GM11168 (cell line): ENCODE measurements around the gene SYT7.
"Not testable (repeated sequence)": the region's sequence is repeated elsewhere in the genome, so short reads cannot be mapped to it uniquely, and the experiment has no call there.

Experiments
- in situ Hi-C: fragments of 300-500 bp; cut with MboI; formaldehyde crosslinking; loops from one replicate; pipeline ENCODE4 v1.12.0; 2022; ENCODE audit warnings: low sequenced_read_pairs; ENCODE audit not compliant: unreplicated experiment

The SYT7 gene

DNA sequence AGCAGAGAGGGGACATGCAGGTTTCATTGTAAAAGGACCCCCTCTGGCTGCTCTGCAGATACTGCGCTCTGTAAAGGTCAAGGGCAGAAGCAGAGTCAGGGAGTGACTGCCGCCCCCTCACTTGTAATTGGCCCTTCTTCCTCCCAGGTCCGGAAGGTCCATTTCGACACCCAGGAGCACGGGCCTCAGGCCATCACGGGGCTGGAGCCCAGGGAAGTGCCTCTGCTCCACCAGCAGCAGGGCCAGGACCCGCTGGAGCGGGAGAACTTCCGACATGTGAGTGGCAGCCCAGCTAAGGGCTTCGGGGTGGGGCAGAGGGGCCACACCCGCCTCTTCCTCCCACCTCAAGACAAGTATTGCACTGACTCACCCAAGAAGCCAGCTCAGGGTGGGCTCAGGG is 96.3 kb downstream of the SYT7 start:
- in situ Hi-C loops: no loop called here

DNA sequence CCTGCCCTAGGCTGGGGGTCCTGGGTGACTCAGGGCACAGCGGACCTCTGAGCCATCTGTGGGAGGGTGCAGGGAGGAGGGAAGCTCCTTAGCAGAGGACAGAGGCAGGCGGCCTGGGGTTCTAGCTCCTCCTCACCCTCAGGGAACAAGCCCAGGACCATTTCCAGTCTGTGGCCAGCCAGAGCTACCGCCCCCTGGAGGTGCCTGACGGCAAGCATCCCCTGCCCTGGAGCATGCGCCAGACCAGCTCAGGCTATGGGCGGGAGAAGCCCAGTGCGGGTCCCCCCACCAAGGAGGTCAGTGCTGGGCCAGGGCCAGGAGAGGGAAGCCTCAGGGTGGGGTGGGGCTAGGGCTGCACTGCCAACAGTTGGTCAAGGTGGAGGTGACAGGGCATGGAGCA is 98.4 kb downstream of the SYT7 start:
- in situ Hi-C loops: no loop called here

DNA sequence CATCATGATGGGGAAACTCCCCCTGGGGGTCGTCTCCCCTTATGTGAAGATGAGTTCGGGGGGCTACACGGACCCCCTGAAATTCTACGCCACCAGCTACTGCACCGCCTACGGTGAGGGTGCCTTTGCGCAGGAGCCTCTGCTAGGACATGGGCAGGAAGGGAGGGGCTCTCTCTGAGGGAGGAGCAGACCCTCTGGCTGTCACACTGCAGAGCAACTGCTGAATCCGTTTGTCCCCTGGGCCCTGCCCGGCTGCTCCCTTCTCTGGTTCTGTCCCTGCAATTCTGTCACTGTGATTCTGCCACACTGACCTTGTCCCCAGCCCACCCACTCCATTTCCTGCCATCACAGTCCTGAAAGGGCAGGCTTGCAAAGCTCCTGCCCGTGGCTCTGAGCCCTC is 99.1 kb downstream of the SYT7 start:
- in situ Hi-C loops: no loop called here

DNA sequence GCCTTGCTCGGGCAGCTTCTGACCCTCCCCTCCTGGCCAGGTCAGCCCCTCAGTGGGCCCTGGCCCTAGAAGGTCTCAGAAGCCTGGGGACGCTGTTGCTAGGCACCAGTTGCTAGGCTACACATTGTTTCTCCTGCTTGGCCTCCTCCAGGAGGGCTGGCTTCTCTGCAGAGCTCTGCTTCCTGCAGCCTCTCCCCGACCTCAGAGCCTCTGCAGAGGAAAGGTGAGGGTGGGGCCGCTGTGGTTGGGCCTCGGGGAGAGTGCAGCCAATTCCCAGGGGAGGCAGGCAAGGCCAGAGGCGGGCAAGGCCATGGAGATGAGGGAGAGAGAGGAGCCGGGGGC is 99.9 kb downstream of the SYT7 start:
- in situ Hi-C loops: no loop called here

DNA sequence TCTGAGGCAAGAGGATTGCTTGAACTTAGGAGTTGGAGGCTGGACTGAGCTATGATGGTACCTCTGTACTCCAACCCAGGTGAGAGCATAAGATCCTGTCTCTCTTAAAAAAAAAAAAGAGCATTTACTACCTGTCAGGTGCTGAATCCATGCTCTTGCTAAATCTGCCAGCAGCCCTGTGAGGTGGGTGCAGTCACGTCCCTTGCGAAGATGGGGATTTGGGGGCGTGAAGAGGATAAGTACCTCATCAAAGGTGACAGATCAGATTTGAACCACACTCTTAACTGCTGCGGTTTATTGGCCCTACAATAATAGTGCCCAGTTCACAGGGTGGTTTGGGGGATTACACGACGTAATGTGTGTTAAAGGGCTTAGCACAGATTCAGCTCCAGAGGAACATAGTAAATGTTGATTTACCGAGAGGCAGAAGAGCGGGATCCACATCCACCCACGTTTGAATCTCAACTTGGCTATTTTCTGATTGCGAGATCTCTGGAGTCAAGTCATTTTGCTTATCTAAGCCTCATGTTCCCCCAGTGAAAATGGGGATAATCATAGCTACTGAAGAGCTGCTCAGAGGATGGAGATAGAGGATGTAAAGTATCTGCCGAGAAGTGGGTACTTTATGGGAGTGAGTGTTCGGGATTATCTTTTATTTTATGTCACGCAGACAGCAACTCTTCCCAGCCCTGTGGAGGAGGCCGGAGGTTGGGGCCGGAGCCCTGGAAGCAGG is 100.4 kb downstream of the SYT7 start:
- in situ Hi-C loops: no loop called here

DNA sequence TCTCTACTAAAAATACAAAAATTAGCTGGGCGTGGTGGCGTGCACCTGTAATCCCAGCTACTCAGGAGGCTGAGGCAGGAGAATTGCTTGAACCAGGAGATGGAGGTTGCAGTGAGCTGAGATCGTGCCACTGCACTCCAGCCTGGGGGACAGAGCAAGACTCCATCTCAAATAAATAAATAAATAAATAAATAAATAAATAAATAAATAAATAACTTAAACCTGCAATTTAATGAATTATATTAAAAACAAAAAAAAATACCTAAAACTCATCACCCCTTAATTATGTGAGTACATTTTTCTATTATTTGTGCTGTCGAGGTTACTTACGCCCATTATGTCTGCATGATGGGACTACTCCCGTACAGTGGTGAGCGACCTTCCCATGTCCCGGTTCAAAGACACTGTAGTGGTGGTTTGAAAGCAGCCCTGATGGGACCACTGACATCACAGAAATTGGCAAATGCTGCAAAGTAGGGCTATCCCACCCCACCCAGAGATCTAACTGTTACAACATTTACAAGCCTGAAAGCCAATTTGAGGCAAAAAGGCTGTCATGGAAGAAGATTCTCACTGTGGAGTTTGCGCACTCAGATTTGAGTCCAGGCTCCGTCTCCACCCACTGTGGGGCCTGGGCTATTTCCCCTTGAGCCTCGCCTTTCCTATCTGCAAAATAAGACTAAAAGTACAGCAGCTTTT is 101.4 kb downstream of the SYT7 start:
- in situ Hi-C loops: loop anchor here (5.0 kb wide), 1 partner anchor 43 kb away; no protein-coding TSS in a partner anchor

DNA sequence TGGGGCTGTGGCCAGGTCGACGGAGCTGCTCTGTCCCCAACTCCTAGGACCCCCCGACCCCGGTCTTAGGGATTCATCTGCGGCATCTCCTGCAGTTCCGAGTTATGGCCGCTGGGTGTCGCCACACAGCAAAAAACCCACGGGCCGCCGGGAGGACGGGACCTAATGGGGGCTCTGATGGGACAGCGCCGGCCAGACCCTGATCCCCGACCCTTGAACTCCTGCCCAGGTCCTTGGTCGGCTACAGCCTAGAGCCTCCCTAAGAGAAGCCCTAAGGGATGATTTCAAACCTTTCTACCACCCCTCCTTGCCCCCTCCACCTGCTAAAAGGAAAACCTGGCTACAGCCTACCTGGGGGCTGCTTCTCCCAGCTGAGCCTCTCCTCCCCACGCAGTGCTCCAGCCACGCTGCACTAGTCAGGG is 103.1 kb downstream of the SYT7 start:
- in situ Hi-C loops: loop anchor here (5.0 kb wide), 1 partner anchor 45 kb away; no protein-coding TSS in a partner anchor

DNA sequence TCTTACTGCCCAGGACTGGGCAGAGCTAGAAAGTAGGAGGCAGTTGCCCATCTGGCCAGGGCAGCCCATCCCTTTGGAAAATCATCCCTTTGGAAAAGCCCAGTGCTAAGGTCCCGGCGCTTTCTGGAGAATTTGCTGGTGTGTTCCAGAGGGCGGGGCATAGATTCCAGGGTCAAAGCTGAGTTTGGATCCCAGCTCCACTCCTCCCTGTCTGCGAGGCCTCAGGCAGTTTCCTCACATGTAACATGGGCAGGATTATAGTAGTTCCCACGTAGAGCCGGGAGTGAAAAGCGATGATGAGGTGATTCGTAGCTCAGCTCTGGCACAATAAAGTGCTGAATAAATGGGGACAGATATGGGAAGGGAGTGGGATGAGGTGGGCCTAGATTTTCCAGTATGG is 103.8 kb downstream of the SYT7 start:
- in situ Hi-C loops: loop anchor here (5.0 kb wide), 1 partner anchor 45 kb away; no protein-coding TSS in a partner anchor

DNA sequence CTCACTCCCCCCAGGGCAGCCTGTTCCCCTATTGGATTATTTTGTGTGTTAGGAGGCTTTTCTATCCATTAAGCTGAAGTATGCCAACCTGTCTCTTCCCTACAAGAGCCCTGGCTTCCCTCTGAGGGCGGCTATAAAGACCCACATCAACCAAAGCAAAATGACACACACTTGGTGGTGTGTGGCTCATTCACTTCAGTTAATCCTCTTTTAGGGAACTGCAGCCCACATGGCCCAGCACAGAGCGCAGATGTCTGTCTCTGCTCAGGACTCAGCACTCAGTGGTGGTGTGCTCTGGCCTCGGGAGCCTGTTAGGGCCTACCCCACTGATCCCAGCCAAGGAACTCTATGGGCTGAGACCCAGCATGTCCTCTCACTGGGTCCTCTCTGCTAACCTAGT is 104.5 kb downstream of the SYT7 start:
- in situ Hi-C loops: loop anchor here (5.0 kb wide), 1 partner anchor 46 kb away; no protein-coding TSS in a partner anchor

DNA sequence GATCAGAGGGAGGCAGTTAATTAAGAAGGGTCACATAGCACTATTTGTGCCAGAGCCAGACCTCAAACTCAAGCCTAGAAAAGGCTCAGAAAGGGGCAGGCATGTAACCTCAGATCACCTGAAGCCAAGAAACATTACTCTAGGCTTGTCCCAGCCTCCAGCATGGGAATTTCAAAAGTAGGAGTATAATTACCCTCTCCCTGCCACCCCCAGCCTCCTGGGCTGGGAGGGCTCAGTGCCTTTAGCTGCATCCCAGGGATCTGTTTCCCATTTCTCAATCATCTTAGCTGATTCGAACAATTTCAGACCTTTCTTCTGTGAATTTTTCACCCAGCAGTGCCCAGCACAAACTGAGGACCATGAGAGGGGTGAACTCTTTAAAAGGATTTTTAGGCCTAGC is 105.4 kb downstream of the SYT7 start:
- in situ Hi-C loops: loop anchor here (5.0 kb wide), 1 partner anchor 47 kb away; no protein-coding TSS in a partner anchor

DNA sequence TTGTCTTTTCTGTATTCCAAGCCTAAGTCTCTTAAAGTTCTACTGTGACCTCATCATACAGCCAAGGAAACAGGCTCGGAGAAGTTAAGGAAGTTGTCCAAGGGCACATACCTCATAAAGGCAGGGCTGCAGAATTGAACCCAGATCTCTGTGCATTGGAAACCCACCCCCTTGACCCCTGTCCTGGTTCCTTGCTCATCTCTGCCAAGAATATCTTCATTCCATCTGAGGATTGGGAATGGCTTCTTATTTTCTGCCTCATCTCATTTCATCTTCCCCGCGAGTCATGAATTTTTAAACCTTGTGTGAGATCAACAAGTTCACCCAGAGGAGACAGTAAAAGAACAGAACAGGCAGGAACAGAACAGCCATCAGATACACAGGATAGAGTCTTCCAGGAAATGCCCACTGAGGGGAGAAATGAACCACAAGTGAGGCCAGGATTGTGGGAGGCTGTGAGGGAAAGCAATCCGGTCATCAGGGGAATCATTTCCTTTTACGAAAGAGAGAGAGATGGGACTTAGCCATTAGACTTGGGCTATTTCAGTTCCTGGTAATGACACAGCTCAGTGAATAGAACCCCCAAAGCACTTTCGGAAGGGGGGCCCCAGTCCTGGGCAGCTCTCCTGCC is 106.7 kb downstream of the SYT7 start:
- in situ Hi-C loops: no loop called here

DNA sequence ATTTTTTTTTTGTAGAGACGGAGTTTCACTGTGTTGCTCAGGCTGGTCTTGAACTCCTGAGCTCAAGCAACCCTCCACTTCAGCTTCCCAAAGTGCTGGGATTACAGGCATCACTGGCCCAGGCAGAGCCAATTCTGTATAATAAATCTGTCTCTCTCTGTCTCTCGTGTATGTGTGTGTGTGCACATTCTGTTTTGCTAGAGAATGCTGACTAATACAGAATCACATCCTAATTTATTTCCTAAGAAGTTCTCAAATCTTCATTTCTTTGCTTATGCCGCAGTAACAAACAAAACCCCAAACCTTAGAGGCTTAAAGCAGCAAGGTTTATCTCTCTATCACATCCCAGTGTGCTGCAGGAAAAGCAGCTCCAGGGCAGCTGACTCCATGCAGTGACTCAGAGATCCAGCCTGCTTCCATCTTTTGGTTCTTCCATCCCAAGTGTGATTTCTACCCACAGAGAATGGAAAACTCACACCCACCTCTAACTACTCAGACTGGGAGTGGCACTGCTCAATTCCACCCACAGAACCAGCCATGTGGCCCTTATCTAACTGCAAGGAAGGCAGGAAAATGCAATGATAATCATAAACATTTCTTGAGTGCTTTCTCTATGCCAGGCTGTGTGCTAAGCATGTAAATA is 107.4 kb downstream of the SYT7 start:
- in situ Hi-C loops: no loop called here

DNA sequence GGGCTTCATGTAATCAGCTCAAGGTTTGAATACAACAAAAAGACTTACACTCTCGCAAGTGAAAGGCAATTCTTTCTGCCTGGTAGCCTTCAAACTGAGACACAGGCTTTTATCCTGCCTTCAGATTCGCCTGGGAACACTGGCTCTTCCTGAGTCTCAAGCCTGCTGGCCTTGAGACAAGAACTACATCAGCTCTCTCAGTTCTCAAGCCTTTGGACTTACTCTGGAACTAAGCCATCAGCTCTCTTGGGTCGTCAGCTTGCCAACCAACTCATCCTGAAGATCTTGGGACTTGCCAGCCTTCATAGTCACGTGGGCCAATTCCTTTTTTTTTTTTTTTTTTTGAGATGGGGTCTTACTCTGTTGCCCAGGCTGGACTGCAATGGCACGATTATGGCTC is 108.0 kb downstream of the SYT7 start:
- in situ Hi-C loops: no loop called here

DNA sequence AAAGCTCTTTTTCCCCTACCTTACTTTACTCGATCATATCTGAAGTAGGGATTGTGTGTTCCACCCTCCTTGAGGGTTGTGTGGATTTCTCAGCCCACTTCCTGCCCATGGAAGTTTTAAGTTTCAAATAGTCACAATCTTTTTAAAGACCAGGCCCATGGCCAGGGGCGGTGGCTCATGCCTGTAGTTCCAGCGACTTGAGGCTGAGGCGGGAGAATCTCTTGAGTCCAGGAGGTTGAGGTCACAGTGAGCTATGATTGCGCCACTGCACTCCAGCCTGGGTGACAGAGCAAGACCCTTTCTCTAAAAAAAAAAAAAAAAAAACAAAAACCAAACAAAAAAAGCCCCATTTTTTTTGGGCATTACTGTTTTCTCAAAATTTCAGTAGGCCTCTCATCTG is 108.6 kb downstream of the SYT7 start:
- in situ Hi-C loops: no loop called here

DNA sequence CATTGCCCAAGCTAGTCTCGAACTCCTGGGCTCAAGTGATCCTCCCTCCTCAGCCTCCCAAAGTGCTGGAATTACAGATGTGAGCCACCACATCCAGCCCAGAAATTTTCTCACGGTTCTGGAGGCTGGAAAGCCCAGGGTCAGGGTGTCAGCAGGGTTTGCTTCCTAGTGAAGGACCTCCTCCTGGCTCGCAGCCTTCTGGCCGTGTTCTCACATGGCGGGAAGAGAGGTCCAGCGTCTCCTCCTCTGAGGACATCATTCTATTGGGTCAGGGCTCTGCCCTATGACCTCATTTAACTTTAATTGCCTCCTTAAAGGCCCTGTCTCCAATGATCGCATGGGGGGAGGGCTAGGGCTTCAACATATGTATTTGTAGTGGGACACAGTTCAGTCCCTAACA is 112.9 kb downstream of the SYT7 start:
- in situ Hi-C loops: no loop called here

DNA sequence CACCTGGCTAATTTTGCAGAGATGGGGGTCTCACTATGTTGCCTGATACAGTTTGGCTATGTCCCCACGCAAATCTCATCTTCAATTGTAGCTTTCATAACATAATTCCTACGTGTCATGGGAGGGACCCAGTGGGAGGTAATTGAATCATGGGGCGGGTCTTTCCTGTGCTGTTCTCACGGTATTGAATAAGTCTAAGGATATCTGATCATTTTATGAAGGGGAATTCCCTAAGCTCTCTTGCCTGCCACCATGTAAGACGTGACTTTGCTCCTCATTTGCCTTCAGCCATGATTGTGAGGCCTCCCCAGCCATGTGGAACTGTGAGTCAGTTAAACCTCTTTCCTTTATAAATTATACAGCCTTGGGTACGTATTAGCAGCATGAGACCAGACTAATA is 113.3 kb downstream of the SYT7 start:
- in situ Hi-C loops: not testable (repeated sequence)
